ENCODE results near the gene FOXP2. TPM values are rescaled to one million over a fixed set of nuclear protein-coding genes. Genes with fewer than 3 reads are reported as not detected.

FOXP2 gene
- total and polyA plus RNA-seq, 10 of the 15 experiments (the other 5 are each of a cell fraction or from before 2014, with no cell fraction given) = 0.99 to 2.5 (median 1.8) TPM

DNA sequence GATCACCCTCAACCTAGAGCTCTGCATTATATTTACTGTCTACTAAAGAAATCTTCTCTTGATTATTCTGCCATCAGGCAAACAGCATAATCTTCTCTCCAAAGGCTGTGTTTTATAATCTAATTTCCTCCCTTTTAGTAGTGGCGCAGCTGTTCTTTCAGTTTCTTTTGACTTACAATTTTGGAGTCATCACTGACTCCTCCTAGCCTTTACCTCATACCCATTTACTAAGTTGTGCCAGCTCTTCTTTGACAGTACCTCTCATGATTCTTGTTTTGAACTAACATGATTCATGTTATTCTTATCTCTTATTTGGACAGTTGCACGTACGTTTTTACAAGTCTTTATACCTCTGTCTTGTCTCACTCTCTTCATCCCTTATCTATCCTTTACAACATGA lies 113.0 kb downstream of the FOXP2 start:
- peak; percentile 46; the same call in 2 of the 3 replicates for ATAC-seq
- no peaks in the 10 kb centered on the region for H3K27me3 ChIP-seq (replicated peaks in 1 of 2; ENCODE audit: control insufficient read depth in 2 of 2, insufficient read depth in 2 of 2, low read length in 1 of 2)
- ChIA-PET RAD21 (ENCODE audit: unreplicated experiment) (no interaction called here), CTCF (no interaction called here), SMC1A (ENCODE audit: uncharacterized antibody, unreplicated experiment) (no interaction called here), POLR2A (no interaction called here)
- no peak for TF ChIP-seq TCF12 (IDR thresholded peaks at IDR 0.05; ENCODE audit: low read depth, low read length)
- no peak for TF ChIP-seq MTA3 (IDR thresholded peaks at IDR 0.05; ENCODE audit: borderline replicate concordance, low read length)
- TF ChIP-seq BMI1 (IDR thresholded peaks at IDR 0.05; ENCODE audit: borderline replicate concordance) = no peak
- no peak for TF ChIP-seq POLR2A (IDR thresholded peaks at IDR 0.05; ENCODE audit: low read depth, low read length)
- TF ChIP-seq EGR1 (IDR thresholded peaks at IDR 0.05; ENCODE audit: borderline replicate concordance in 1 of 2, low read depth in 2 of 2, low read length in 2 of 2) = no peak
- no peak for TF ChIP-seq WRNIP1 (IDR thresholded peaks at IDR 0.05; ENCODE audit: borderline replicate concordance, low read depth, low read length)
- TF ChIP-seq RUNX3 (IDR thresholded peaks at IDR 0.05; ENCODE audit: low read length) = no peak
- no TSS peak for BruUV-seq (replicated peaks)
- no peak overlapping the region for H3K9ac ChIP-seq (ENCODE audit: control insufficient read depth, insufficient read depth, low read length)
- no peaks in the 10 kb centered on the region for H3K4me1 ChIP-seq (ENCODE audit: control insufficient read depth, insufficient read depth, low read length)
- H3K4me2 ChIP-seq (ENCODE audit: control insufficient read depth, insufficient read depth) = no peak overlapping the region
- H3K27ac ChIP-seq (ENCODE audit: control insufficient read depth, insufficient read depth) = no peak overlapping the region
- no peak overlapping the region for H3K4me3 ChIP-seq
- no peaks in the 10 kb centered on the region for H4K20me1 ChIP-seq (ENCODE audit: control insufficient read depth, insufficient read depth)
- no peaks in the 10 kb centered on the region for H3K79me2 ChIP-seq (ENCODE audit: control insufficient read depth, insufficient read depth, low read length)
- intact Hi-C loops (cut with micrococcal nuclease; ENCODE audit: unreplicated experiment) = no loop called here
- in situ Hi-C loops (cut with MboI) = no loop called here
- FAIRE-seq = no peak
- no peak overlapping the region for H2AFZ ChIP-seq (ENCODE audit: control insufficient read depth, low read depth, low read length)
- no peaks in the 10 kb centered on the region for H3K36me3 ChIP-seq (ENCODE audit: control insufficient read depth in 2 of 2, insufficient read depth in 2 of 2, low read length in 1 of 2)
- no peaks in the 10 kb centered on the region for H3K9me3 ChIP-seq (replicated peaks; ENCODE audit: control insufficient read depth, insufficient read depth, low read length)
- 50% methylated on average over 3 of the region's 3 CpGs for WGBS (ENCODE audit: insufficient coverage, insufficient replicate concordance, low lambda C conversion rate, missing lambda C conversion rate)
- DNase-seq (ENCODE audit: low read depth, low spot score) = no peak

- FAIRE-seq (no peak), ATAC-seq (no peak; the same call in 2 of the 3 replicates), DNase-seq (ENCODE audit: low read depth, low spot score) (no peak)
- no peak overlapping the region for H3K27ac ChIP-seq (ENCODE audit: control insufficient read depth, insufficient read depth)
- H3K4me1 ChIP-seq (ENCODE audit: control insufficient read depth, insufficient read depth, low read length) = no peaks in the 10 kb centered on the region
- no peak overlapping the region for H2AFZ ChIP-seq (ENCODE audit: control insufficient read depth, low read depth, low read length)
- no peaks in the 10 kb centered on the region for H3K36me3 ChIP-seq (ENCODE audit: control insufficient read depth in 2 of 2, insufficient read depth in 2 of 2, low read length in 1 of 2)
- no peaks in the 10 kb centered on the region for H3K79me2 ChIP-seq (ENCODE audit: control insufficient read depth, insufficient read depth, low read length)
- SMC1A ChIA-PET (ENCODE audit: uncharacterized antibody, unreplicated experiment) = no interaction called here
- H3K9ac ChIP-seq (ENCODE audit: control insufficient read depth, insufficient read depth, low read length) = no peak overlapping the region
- in situ Hi-C loops (cut with MboI) (no loop called here), intact Hi-C loops (cut with micrococcal nuclease; ENCODE audit: unreplicated experiment) (loop anchor here (5.0 kb wide), 1 partner anchor 98 kb away; no protein-coding TSS in a partner anchor)
- no peaks in the 10 kb centered on the region for H4K20me1 ChIP-seq (ENCODE audit: control insufficient read depth, insufficient read depth)
- H3K4me3 ChIP-seq = no peak overlapping the region
- H3K9me3 ChIP-seq (replicated peaks; ENCODE audit: control insufficient read depth, insufficient read depth, low read length) = no peaks in the 10 kb centered on the region
- RAD21 ChIA-PET (ENCODE audit: unreplicated experiment) = no interaction called here
- no peak overlapping the region for H3K4me2 ChIP-seq (ENCODE audit: control insufficient read depth, insufficient read depth)
- POLR2A ChIA-PET = no interaction called here
- CTCF ChIA-PET = no interaction called here
- H3K27me3 ChIP-seq (replicated peaks in 1 of 2; ENCODE audit: control insufficient read depth in 2 of 2, insufficient read depth in 2 of 2, low read length in 1 of 2) = no peaks in the 10 kb centered on the region
- BruUV-seq (replicated peaks) = no TSS peak
- WGBS (ENCODE audit: insufficient coverage, insufficient replicate concordance, low lambda C conversion rate, missing lambda C conversion rate) = 45% methylated on average over 5 of the region's 5 CpGs
- TF ChIP-seq NR2F1 (conservative IDR thresholded peaks at IDR 0.05) (no peak), RCOR1 (conservative IDR thresholded peaks at IDR 0.05; ENCODE audit: low read depth, low read length) (no peak), SUZ12 (IDR thresholded peaks at IDR 0.05; ENCODE audit: unreplicated experiment) (no peak), EED (IDR thresholded peaks at IDR 0.05; ENCODE audit: low read depth) (no peak), HDAC6 (IDR thresholded peaks at IDR 0.05; ENCODE audit: unreplicated experiment) (no peak)
- TF ChIP-seq, protein P1, sequence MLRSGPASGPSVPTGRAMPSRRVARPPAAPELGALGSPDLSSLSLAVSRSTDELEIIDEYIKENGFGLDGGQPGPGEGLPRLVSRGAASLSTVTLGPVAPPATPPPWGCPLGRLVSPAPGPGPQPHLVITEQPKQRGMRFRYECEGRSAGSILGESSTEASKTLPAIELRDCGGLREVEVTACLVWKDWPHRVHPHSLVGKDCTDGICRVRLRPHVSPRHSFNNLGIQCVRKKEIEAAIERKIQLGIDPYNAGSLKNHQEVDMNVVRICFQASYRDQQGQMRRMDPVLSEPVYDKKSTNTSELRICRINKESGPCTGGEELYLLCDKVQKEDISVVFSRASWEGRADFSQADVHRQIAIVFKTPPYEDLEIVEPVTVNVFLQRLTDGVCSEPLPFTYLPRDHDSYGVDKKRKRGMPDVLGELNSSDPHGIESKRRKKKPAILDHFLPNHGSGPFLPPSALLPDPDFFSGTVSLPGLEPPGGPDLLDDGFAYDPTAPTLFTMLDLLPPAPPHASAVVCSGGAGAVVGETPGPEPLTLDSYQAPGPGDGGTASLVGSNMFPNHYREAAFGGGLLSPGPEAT (IDR thresholded peaks at IDR 0.05; ENCODE audit: low read depth) = no peak
- TF ChIP-seq, protein P2, sequence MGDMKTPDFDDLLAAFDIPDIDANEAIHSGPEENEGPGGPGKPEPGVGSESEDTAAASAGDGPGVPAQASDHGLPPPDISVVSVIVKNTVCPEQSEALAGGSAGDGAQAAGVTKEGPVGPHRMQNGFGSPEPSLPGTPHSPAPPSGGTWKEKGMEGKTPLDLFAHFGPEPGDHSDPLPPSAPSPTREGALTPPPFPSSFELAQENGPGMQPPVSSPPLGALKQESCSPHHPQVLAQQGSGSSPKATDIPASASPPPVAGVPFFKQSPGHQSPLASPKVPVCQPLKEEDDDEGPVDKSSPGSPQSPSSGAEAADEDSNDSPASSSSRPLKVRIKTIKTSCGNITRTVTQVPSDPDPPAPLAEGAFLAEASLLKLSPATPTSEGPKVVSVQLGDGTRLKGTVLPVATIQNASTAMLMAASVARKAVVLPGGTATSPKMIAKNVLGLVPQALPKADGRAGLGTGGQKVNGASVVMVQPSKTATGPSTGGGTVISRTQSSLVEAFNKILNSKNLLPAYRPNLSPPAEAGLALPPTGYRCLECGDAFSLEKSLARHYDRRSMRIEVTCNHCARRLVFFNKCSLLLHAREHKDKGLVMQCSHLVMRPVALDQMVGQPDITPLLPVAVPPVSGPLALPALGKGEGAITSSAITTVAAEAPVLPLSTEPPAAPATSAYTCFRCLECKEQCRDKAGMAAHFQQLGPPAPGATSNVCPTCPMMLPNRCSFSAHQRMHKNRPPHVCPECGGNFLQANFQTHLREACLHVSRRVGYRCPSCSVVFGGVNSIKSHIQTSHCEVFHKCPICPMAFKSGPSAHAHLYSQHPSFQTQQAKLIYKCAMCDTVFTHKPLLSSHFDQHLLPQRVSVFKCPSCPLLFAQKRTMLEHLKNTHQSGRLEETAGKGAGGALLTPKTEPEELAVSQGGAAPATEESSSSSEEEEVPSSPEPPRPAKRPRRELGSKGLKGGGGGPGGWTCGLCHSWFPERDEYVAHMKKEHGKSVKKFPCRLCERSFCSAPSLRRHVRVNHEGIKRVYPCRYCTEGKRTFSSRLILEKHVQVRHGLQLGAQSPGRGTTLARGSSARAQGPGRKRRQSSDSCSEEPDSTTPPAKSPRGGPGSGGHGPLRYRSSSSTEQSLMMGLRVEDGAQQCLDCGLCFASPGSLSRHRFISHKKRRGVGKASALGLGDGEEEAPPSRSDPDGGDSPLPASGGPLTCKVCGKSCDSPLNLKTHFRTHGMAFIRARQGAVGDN (IDR thresholded peaks at IDR 0.05) = no peak
Measured at GRCh38 chr7:114530057-114530611, 115.5 kb downstream of the FOXP2 start.

All from GM12878 (cell line).